SU-DHL-6 (cell line): ENCODE results near the gene NDUFS6.

Source experiments
- H2AFZ ChIP-seq: fragments of 200-600 bp; sonication (generic); 2 replicates; pipeline ENCODE4 v1.6.1; 2014; ENCODE audit warnings: low read depth, mild to moderate bottlenecking, moderate library complexity, mixed read lengths, antibody characterized with exemption, low read length; ENCODE audit not compliant: severe bottlenecking
- H3F3A ChIP-seq: fragments of 200-600 bp; shearing (Covaris generic); 2 replicates; pipeline ENCODE4 v1.6.0; 2016; ENCODE audit warnings: antibody characterized with exemption, mild to moderate bottlenecking; ENCODE audit not compliant: insufficient read depth
- H3K27ac ChIP-seq: fragments of 200-600 bp; sonication (generic); 2 replicates; pipeline ENCODE4 v1.5.1; 2016; ENCODE audit warnings: low read depth, mild to moderate bottlenecking, low read length, moderate library complexity, mixed read lengths
- H3K27me3 ChIP-seq: fragments of 200-600 bp; sonication (generic), shearing (Covaris generic); 2 replicates; pipeline ENCODE4 v1.6.0; 2014; ENCODE audit warnings: mild to moderate bottlenecking, low read length
- H3K36me3 ChIP-seq: fragments of 200-600 bp; sonication (generic); 2 replicates; pipeline ENCODE4 v1.6.1; 2014; ENCODE audit warnings: mild to moderate bottlenecking, low read length, mixed read lengths
- H3K4me2 ChIP-seq: fragments of 300-600, 200-600 bp; shearing (Covaris generic), sonication (generic); 2 replicates; pipeline ENCODE4 v1.6.0; 2014; ENCODE audit warnings: low read length, low read depth, mild to moderate bottlenecking; ENCODE audit not compliant: poor library complexity, severe bottlenecking
- H3K4me3 ChIP-seq: fragments of 200-600 bp; sonication (generic); 2 replicates; pipeline ENCODE4 v1.5.1; 2014; ENCODE audit warnings: antibody characterized with exemption, low read length, mild to moderate bottlenecking, mixed read lengths; ENCODE audit not compliant: insufficient read depth, poor library complexity, severe bottlenecking
- H3K79me2 ChIP-seq: fragments of 200-600 bp; sonication (generic); 2 replicates; pipeline ENCODE4 v1.6.1; 2014; ENCODE audit warnings: mild to moderate bottlenecking, low read length, moderate library complexity; ENCODE audit not compliant: insufficient read depth
- H3K9ac ChIP-seq: fragments of 200-600 bp; sonication (generic); 2 replicates; pipeline ENCODE4 v1.7.0; 2014; ENCODE audit warnings: mild to moderate bottlenecking, low read length
- H3K9me2 ChIP-seq: fragments of 200-600 bp; sonication (generic); replicated peaks from 2 replicates; pipeline ENCODE4 v1.6.1; 2014; ENCODE audit warnings: low read length; ENCODE audit not compliant: insufficient read depth
- H3K9me3 ChIP-seq: fragments of 200-600 bp; sonication (generic); 2 replicates; pipeline ENCODE4 v1.6.1; 2014; ENCODE audit warnings: low read length, mixed read lengths; ENCODE audit not compliant: insufficient read depth
- H4K20me1 ChIP-seq: fragments of 200-600 bp; sonication (generic); 2 replicates; pipeline ENCODE4 v1.6.1; 2014; ENCODE audit warnings: low read depth, mild to moderate bottlenecking, antibody characterized with exemption, low read length, moderate library complexity, mixed read lengths
- CTCF ChIP-seq: fragments of 200-600 bp; sonication (generic); IDR thresholded peaks from one replicate; pipeline ENCODE4 v1.5.1; 2017; ENCODE audit warnings: antibody characterized with exemption, mild to moderate bottlenecking, low read length, moderate library complexity; ENCODE audit not compliant: insufficient read depth, poor library complexity, severe bottlenecking
- EZH2phosphoT487 ChIP-seq: fragments of 200-600 bp; sonication (generic), shearing (Covaris generic); conservative IDR thresholded peaks from 2 replicates; pipeline ENCODE4 v1.6.1; 2018; ENCODE audit warnings: mild to moderate bottlenecking, antibody characterized with exemption, low read length, moderate library complexity, mixed read lengths

The NDUFS6 gene

GRCh38 chr5:1859099-1859498 lies 57.9 kb downstream of the NDUFS6 start:
- H3K9me3 ChIP-seq: no peaks in the 10 kb centered on the region
- no peaks in the 10 kb centered on the region for H3K79me2 ChIP-seq
- H4K20me1 ChIP-seq: no peaks in the 10 kb centered on the region
- no peak overlapping the region for H3K4me2 ChIP-seq
- H3K36me3 ChIP-seq: no peaks in the 10 kb centered on the region
- no peaks in the 10 kb centered on the region for H3F3A ChIP-seq
- H3K27me3 ChIP-seq: no peaks in the 10 kb centered on the region
- no peak overlapping the region for H3K27ac ChIP-seq
- H3K4me3 ChIP-seq: no peak overlapping the region
- H2AFZ ChIP-seq: no peak overlapping the region
- no peak for TF ChIP-seq CTCF
- H3K9me2 ChIP-seq: no peaks in the 10 kb centered on the region
- no peak overlapping the region for H3K9ac ChIP-seq

GRCh38 chr5:1860021-1860610 lies 58.9 kb downstream of the NDUFS6 start:
- no peaks in the 10 kb centered on the region for H3K9me3 ChIP-seq
- H3K27ac ChIP-seq: no peak overlapping the region
- H3K4me3 ChIP-seq: no peak overlapping the region
- no peak overlapping the region for H3K4me2 ChIP-seq
- no peaks in the 10 kb centered on the region for H4K20me1 ChIP-seq
- TF ChIP-seq CTCF (no peak), EZH2phosphoT487 (no peak)
- H3K9me2 ChIP-seq: no peaks in the 10 kb centered on the region
- no peak overlapping the region for H2AFZ ChIP-seq
- no peaks in the 10 kb centered on the region for H3K79me2 ChIP-seq
- H3K36me3 ChIP-seq: no peaks in the 10 kb centered on the region
- H3K9ac ChIP-seq: no peak overlapping the region
- no peaks in the 10 kb centered on the region for H3K27me3 ChIP-seq
- H3F3A ChIP-seq: no peaks in the 10 kb centered on the region

GRCh38 chr5:1860949-1861348 lies 59.7 kb downstream of the NDUFS6 start:
- no peaks in the 10 kb centered on the region for H3K27me3 ChIP-seq
- no peak overlapping the region for H3K4me3 ChIP-seq
- no peak for TF ChIP-seq EZH2phosphoT487
- TF ChIP-seq CTCF: no peak
- H3K4me2 ChIP-seq: no peak overlapping the region
- H4K20me1 ChIP-seq: no peaks in the 10 kb centered on the region
- H3K27ac ChIP-seq: no peak overlapping the region
- no peaks in the 10 kb centered on the region for H3K9me3 ChIP-seq
- H3K36me3 ChIP-seq: no peaks in the 10 kb centered on the region
- H3F3A ChIP-seq: no peaks in the 10 kb centered on the region
- no peak overlapping the region for H2AFZ ChIP-seq
- no peaks in the 10 kb centered on the region for H3K79me2 ChIP-seq
- H3K9ac ChIP-seq: no peak overlapping the region
- H3K9me2 ChIP-seq: no peaks in the 10 kb centered on the region
